Colonic mucosa (tissue), 4 donors: Measurements from ENCODE around the gene ABLIM1. TPM values are rescaled to one million over a fixed set of nuclear protein-coding genes. Genes with fewer than 3 reads are reported as not detected.

Source experiments
- DNase-seq: peaks from one replicate; pipeline ENCODE4 v3.0.0-alpha.2; 2020
- H3K27ac ChIP-seq: fragments of 200-600 bp; one replicate; pipeline ENCODE4 v1.8.0; 2021
- H3K27me3 ChIP-seq: fragments of 200-600 bp; one replicate; pipeline ENCODE4 v1.8.0; 2021
- H3K36me3 ChIP-seq: fragments of 200-600 bp; one replicate; pipeline ENCODE4 v1.8.0; 2021
- H3K4me1 ChIP-seq: fragments of 200-600 bp; one replicate; pipeline ENCODE4 v1.8.0; 2021; ENCODE audit warnings: mild to moderate bottlenecking
- H3K4me3 ChIP-seq: fragments of 200-600 bp; one replicate; pipeline ENCODE4 v1.8.0; 2021
- H3K9ac ChIP-seq, 2 donors: one replicate each; pipeline ENCODE4 v1.7.0; 2013; ENCODE audit warnings: control low read depth in 2 of 2, low read depth in 2 of 2, low read length in 2 of 2
- H3K9me3 ChIP-seq: fragments of 200-600 bp; one replicate; pipeline ENCODE4 v1.8.0; 2021
- CTCF ChIP-seq: fragments of 200-600 bp; IDR thresholded peaks from one replicate; pipeline ENCODE4 v1.8.0; 2022; ENCODE audit warnings: antibody characterized with exemption, mild to moderate bottlenecking
- intact Hi-C: fragments of 100-400 bp; cut with DNase I; formaldehyde crosslinking; loops from one replicate; pipeline ENCODE4 v1.14.1; 2022
- total RNA-seq, 2 donors: library from RNA; stranded (reverse); fragmentation: NEBNext Ultra II Directional in 1 of 2; extraction: Animal tissue kit (Norgen Biotek cat#: 25700) in 1 of 2; gene quantifications; one replicate each; pipeline ENCODE4 v1.2.1, GENCODE V29; 2021
- donor health status: healthy.
- donor health status: DM: no; HTN: no; CAD: no.
- donor health status: DM: no; HTN: no; CAD: no.

ABLIM1 gene
- total RNA-seq, result 100 to 1,000 TPM; 118 to 131 TPM

- DNase-seq, result no peak
- H3K4me3 ChIP-seq, result no peak within 1 kb of the TSS
- no peaks in the 10 kb centered on the region for H3K36me3 ChIP-seq
- H3K27ac ChIP-seq, result no peak within 1 kb of the TSS
- no peak for TF ChIP-seq CTCF
- no peaks in the 10 kb centered on the region for H3K27me3 ChIP-seq
- no peaks in the 10 kb centered on the region for H3K9me3 ChIP-seq
- H3K9ac ChIP-seq, result no peak within 1 kb of the TSS
- intact Hi-C loops, result no loop called here
- peaks cover 5% of the 10 kb centered on the region for H3K4me1 ChIP-seq
Observed at GRCh38 chr10:114658175-114658574, at the start of gene ABLIM1. ABLIM1 (minus strand) TSS chr10:114658275; CDS start chr10:114658200, 75 bp downstream.

DNA sequence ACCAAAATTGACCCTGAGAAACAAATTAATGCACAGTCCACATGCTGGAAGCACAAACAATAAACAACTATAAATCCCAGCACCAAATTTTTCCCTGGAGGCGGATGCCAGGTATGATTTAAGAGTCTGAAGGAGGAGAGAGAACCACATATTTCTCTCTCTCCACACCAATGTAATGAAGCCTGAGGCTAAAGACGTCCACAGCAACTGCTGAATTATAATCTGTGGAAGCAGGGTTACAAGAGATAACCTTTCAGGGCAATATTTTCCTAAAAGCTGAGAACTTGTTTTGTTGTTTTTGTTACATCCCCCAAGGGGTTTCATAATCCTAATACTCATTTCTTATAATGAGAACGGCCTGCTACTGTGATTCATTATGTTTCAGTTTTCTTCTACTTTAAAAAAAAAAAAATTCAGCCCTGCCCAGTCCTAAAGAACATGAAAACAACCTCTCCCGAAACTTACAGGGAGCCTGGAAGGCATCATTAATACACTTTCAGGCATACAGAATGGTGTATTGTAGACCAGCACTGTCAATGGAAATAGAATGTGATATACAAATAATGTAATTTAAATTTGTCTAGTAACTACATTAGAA, 48.5 kb upstream of the ABLIM1 start:
- no peak for TF ChIP-seq CTCF
- Histone ChIP-seq H3K27ac (no peak overlapping the region), H3K4me3 (no peak overlapping the region), H3K27me3 (no peaks in the 10 kb centered on the region), H3K4me1 (no peaks in the 10 kb centered on the region), H3K9ac (no peak overlapping the region), H3K36me3 (no peaks in the 10 kb centered on the region), H3K9me3 (no peaks in the 10 kb centered on the region)
- DNase-seq, result no peak
- intact Hi-C loops, result loop anchor here (10.0 kb wide), 1 partner anchor 232 kb away; no protein-coding TSS in a partner anchor

DNA sequence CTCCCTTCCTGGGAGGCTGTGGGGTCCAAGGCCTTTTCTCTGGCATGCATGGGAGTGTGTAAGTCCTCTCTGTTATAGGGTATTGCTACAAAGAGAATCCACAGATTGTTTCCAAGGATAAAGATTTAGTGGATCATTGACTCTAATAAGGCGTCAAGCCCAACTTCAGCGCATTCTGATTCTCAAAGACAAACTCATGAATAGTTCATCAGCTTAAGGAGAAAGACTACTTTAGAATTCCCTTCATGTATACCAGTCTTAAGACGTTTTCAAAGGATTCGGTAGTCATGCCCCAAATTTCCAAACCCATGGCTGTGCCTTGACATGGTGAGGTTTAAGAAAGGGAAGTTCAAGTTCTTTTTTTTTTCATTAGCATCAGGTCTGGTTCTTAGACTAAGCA, 46.6 kb upstream of the ABLIM1 start:
- Histone ChIP-seq H3K9ac (no peak overlapping the region), H3K4me3 (no peak overlapping the region), H3K9me3 (no peaks in the 10 kb centered on the region), H3K27me3 (no peaks in the 10 kb centered on the region), H3K27ac (no peak overlapping the region), H3K36me3 (no peaks in the 10 kb centered on the region), H3K4me1 (no peaks in the 10 kb centered on the region)
- intact Hi-C loops, result loop anchor here (10.0 kb wide), 1 partner anchor 230 kb away; no protein-coding TSS in a partner anchor
- no peak for DNase-seq
- TF ChIP-seq CTCF, result no peak

GRCh38 chr10:114703377-114704107, 45.5 kb upstream of the ABLIM1 start:
- no peak for DNase-seq
- intact Hi-C loops, result loop anchor here (10.0 kb wide), 1 partner anchor 229 kb away; no protein-coding TSS in a partner anchor

More at GRCh38 chr10:114703377-114704107, 45.5 kb upstream of the ABLIM1 start:
- Histone ChIP-seq H3K4me3 (no peak overlapping the region), H3K9ac (no peak overlapping the region), H3K9me3 (no peaks in the 10 kb centered on the region), H3K4me1 (no peaks in the 10 kb centered on the region), H3K36me3 (no peaks in the 10 kb centered on the region), H3K27ac (no peak overlapping the region), H3K27me3 (no peaks in the 10 kb centered on the region)
- peak; percentile 36 for TF ChIP-seq CTCF
